ENCODE results near the gene SCRG1. TPM values are rescaled to one million over a fixed set of nuclear protein-coding genes. Genes with fewer than 3 reads are reported as not detected.

The SCRG1 gene
- total RNA-seq, 6 experiments from 2014 or later = not detected

DNA sequence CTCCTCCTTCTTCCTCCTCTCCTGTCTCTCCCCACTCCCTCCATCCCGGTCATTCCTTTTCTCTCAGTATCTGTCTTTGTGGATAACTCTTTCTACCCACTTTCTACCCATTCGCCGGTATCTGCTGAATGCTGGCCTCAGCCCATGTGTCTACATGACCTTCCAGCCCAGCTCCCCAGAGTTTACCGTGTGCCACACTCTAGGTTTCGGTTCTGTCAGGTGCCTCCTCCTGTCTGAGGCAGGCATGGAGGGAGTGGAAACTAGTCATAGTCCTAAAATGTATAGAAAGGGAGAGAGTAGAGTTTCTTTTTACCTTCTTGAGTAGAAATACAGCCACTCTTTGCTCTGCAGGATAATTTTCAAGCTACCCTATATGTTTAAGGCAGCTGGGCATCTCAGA is 33.5 kb upstream of the SCRG1 start:
- Mint-ChIP-seq H3K4me3 (no peak overlapping the region), H3K36me3 (ENCODE audit: low read depth) (peaks cover 4% of the 10 kb centered on the region; the same call in 1 of the 2 replicates), H3K9me3 (no peaks in the 10 kb centered on the region; the same call in 1 of the 2 replicates), H3K27me3 (ENCODE audit: insufficient read depth) (peaks cover 3% of the 10 kb centered on the region), H3K27ac (no peak overlapping the region), H3K4me1 (ENCODE audit: low read depth) (peaks cover 22% of the 10 kb centered on the region)
- no peak for DNase-seq
- TF ChIP-seq, protein P1, sequence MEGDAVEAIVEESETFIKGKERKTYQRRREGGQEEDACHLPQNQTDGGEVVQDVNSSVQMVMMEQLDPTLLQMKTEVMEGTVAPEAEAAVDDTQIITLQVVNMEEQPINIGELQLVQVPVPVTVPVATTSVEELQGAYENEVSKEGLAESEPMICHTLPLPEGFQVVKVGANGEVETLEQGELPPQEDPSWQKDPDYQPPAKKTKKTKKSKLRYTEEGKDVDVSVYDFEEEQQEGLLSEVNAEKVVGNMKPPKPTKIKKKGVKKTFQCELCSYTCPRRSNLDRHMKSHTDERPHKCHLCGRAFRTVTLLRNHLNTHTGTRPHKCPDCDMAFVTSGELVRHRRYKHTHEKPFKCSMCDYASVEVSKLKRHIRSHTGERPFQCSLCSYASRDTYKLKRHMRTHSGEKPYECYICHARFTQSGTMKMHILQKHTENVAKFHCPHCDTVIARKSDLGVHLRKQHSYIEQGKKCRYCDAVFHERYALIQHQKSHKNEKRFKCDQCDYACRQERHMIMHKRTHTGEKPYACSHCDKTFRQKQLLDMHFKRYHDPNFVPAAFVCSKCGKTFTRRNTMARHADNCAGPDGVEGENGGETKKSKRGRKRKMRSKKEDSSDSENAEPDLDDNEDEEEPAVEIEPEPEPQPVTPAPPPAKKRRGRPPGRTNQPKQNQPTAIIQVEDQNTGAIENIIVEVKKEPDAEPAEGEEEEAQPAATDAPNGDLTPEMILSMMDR (IDR thresholded peaks at IDR 0.05) = no peak

DNA sequence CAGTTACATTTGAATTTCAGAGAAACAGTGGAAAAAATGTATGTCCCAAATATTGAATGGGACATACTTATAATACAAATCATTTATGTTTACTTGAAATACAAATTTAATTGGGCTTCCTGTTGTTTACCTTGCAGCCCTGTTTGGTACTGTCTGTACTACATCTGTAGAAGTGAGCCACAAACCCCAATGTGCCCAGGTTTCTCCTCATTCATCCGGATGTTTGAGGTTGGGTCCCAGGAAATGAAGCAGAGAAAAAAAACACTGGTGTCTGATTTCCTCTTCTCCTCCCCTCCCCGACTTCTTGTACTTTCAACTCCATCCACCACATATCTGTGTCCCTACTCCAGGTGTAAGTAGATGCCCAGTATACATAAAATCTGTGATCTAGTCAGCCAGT is 27.1 kb upstream of the SCRG1 start:
- H3K27ac Mint-ChIP-seq = peak overlapping the region; percentile 90
- no peak for DNase-seq
- TF ChIP-seq, protein P1 (IDR thresholded peaks at IDR 0.05) = no peak
- peaks cover 40% of the 10 kb centered on the region for H3K4me1 Mint-ChIP-seq (ENCODE audit: low read depth)
- no peaks in the 10 kb centered on the region for H3K27me3 Mint-ChIP-seq (ENCODE audit: insufficient read depth)
- H3K4me3 Mint-ChIP-seq = no peak overlapping the region
- H3K36me3 Mint-ChIP-seq (ENCODE audit: low read depth) = peaks cover 4% of the 10 kb centered on the region; the same call in 1 of the 2 replicates
- no peaks in the 10 kb centered on the region; the same call in 1 of the 2 replicates for H3K9me3 Mint-ChIP-seq

DNA sequence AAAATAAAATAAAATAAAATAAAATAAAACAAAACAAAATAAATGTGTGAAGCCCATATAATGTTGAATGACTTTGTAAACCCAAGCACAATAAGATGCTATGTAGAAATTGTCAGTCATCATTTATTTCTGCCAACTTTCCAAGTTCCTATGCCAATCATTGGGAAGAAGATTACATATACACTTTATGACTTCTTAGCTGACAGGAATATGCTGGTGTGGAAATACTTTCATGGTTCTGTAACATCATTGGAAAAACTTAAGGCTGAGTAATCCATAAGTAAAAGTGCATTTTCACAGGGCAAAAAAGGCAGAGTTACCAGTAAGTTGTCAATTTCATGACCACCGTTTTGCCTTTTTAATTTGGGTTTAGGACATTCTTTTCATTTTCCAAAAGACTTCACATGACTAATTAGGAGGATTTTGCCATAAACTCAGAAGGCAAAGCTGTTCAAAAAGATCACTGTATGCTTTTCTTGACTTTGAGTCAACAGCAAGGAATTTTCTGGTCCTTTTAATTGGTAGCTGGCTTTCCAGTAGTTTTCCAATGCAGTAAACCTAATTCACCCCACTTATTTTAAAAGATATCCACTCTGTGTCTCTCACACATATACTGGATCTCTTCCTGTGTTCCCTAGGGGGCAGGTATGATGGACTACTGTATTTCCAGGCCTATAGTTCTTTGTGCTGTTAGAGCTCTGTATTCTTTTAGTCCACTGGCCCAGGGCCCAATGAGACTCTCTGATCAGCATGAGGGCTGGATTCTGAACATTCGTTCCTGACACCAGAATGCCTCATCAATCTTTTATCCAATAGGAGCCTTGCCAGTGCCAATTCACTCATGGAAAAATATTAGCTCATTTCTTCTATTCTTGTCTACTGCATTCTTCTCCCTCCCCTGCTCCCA is 26.2 kb upstream of the SCRG1 start:
- H3K9me3 Mint-ChIP-seq = no peaks in the 10 kb centered on the region; the same call in 1 of the 2 replicates
- H3K36me3 Mint-ChIP-seq (ENCODE audit: low read depth) = no peaks in the 10 kb centered on the region
- H3K4me1 Mint-ChIP-seq (ENCODE audit: low read depth) = peaks cover 49% of the 10 kb centered on the region
- TF ChIP-seq, protein P1 (IDR thresholded peaks at IDR 0.05) = peak; percentile 30; the same call in 1 of the 2 replicates
- peak; percentile 86 for DNase-seq
- no peaks in the 10 kb centered on the region for H3K27me3 Mint-ChIP-seq (ENCODE audit: insufficient read depth)
- peak overlapping the region; percentile 55 for H3K4me3 Mint-ChIP-seq
- peak overlapping the region; percentile 90 for H3K27ac Mint-ChIP-seq

DNA sequence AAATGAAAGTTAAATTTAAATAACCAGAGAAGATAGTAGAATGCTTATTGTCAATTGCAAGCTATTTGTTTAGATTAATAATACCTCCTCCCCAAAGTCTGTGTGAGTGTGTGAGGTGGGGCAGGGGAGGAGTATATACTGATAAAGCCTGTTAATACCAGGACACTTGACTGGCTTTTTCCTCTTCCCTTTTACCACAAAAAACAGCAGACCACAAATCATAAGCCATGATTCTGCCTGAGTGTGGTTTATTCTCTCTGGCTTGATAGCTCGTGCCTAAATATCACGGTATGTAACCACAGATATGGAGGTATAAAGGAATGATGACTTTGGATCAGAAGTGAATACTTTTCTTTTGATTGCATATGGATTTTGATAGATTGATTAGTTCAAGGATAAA is 21.9 kb upstream of the SCRG1 start:
- Mint-ChIP-seq H3K4me3 (peak overlapping the region; percentile 56; the same call in 1 of the 2 replicates), H3K9me3 (no peaks in the 10 kb centered on the region), H3K27ac (no peak overlapping the region), H3K36me3 (ENCODE audit: low read depth) (no peaks in the 10 kb centered on the region), H3K4me1 (ENCODE audit: low read depth) (peaks cover 49% of the 10 kb centered on the region), H3K27me3 (ENCODE audit: insufficient read depth) (no peaks in the 10 kb centered on the region; the same call in 1 of the 2 replicates)
- DNase-seq = no peak
- TF ChIP-seq, protein P1 (IDR thresholded peaks at IDR 0.05) = no peak

GRCh38 chr4:173420324-173420752 is 21.4 kb upstream of the SCRG1 start:
- Mint-ChIP-seq H3K27me3 (ENCODE audit: insufficient read depth) (no peaks in the 10 kb centered on the region; the same call in 1 of the 2 replicates), H3K9me3 (no peaks in the 10 kb centered on the region), H3K4me1 (ENCODE audit: low read depth) (peaks cover 45% of the 10 kb centered on the region), H3K36me3 (ENCODE audit: low read depth) (no peaks in the 10 kb centered on the region), H3K4me3 (peak overlapping the region; percentile 56; the same call in 1 of the 2 replicates), H3K27ac (no peak overlapping the region)
- DNase-seq = peak; percentile 16
- TF ChIP-seq, protein P1 (IDR thresholded peaks at IDR 0.05) = peak; percentile 82
